Omental fat pad (tissue), 4 donors: ENCODE data around the gene CCDC106. TPM values are rescaled to one million over a fixed set of nuclear protein-coding genes. Genes with fewer than 3 reads are reported as not detected.

Experiments used
- ATAC-seq: fragments of 150-250 bp; one replicate; pipeline ENCODE4 v1.9.1; 2016; ENCODE audit warnings: mild to moderate bottlenecking, moderate library complexity; ENCODE audit not compliant: low FRiP score
- DNase-seq: peaks from one replicate; pipeline ENCODE4 v3.0.0-alpha.2; 2019; ENCODE audit warnings: low spot score
- CTCF ChIP-seq, 3 donors: fragments of 450-650 bp; IDR thresholded peaks; one replicate each; pipeline ENCODE4 v1.5.1; 2016 to 2017; ENCODE audit warnings: antibody characterized with exemption in 3 of 3, mild to moderate bottlenecking in 3 of 3, moderate library complexity in 2 of 3
- total RNA-seq, 4 donors: library from RNA; depleted of rRNA; stranded (reverse); fragments of >200 nt; gene quantifications; one replicate each; pipeline ENCODE4 v1.1.0, GENCODE V29; 2016

The CCDC106 gene
- total RNA-seq, 4 donors from 2014 or later = 9.8 to 15.2 (median 11.0) TPM

- DNase-seq = no peak
- TF ChIP-seq CTCF (IDR thresholded peaks at IDR 0.05) = no peak
- ATAC-seq = no peak
Measured at GRCh38 chr19:55646889-55647731, 902 bp upstream of the CCDC106 start.

GRCh38 chr19:55648585-55649267 lies 714 bp downstream of the CCDC106 start:
- ATAC-seq (no peak), DNase-seq (no peak)
- TF ChIP-seq CTCF (IDR thresholded peaks at IDR 0.05) = no peak

GRCh38 chr19:55649268-55650125 lies 1.5 kb downstream of the CCDC106 start:
- no peak for TF ChIP-seq CTCF (IDR thresholded peaks at IDR 0.05)
- ATAC-seq (no peak), DNase-seq (no peak)

GRCh38 chr19:55650126-55650557 lies 2.1 kb downstream of the CCDC106 start:
- no peak for TF ChIP-seq CTCF (IDR thresholded peaks at IDR 0.05)
- no peak for DNase-seq
- ATAC-seq = no peak

- TF ChIP-seq CTCF (IDR thresholded peaks at IDR 0.05) = no peak
- ATAC-seq = no peak
- DNase-seq = no peak
Measured at GRCh38 chr19:55650602-55651230, 2.7 kb downstream of the CCDC106 start.

GRCh38 chr19:55651236-55651635 lies 3.2 kb downstream of the CCDC106 start:
- DNase-seq = no peak

More at GRCh38 chr19:55651236-55651635, 3.2 kb downstream of the CCDC106 start:
- TF ChIP-seq CTCF (IDR thresholded peaks at IDR 0.05) = no peak
- ATAC-seq = no peak
